ENCODE data around the gene TGFB2.

DNA sequence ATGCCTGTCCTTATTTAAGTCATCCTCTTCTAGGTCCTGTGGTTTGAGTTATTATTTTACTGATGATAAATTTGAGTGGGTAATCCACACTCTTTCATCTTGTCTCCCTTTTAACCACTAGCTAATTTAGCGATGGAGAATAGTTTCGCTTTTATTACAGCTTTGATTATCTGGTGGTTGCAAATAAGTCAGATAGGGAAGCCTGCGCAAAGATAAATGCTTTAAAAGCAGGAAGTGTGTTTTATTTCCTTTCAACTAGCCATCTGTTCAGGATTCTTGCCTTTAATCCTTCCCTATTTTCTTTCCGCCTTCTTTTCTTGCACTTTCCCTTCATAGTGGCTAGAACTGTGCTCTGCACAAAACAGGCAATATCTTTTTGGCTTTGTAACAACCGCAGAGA is 129.0 kb downstream of the TGFB2 start:
- TF ChIP-seq CTCF (IDR thresholded peaks at IDR 0.05; ENCODE audit: low read depth, low read length) = no peak
- TF ChIP-seq EZH2phosphoT487 (IDR thresholded peaks at IDR 0.05; ENCODE audit: low read depth) = no peak
